Left lung (tissue), 10 donors: ENCODE measurements around the gene SMOC1. TPM values are rescaled to one million over a fixed set of nuclear protein-coding genes. Genes with fewer than 3 reads are reported as not detected.
A peak's percentile ranks its signal among the peaks of the same experiment; 100 is the strongest.

Experiments used
- ATAC-seq: fragments of 200-7000 bp; cut with Tn5 transposase; one replicate; pipeline ENCODE4 v1.9.1; 2020; ENCODE audit warnings: moderate library complexity
- DNase-seq, 4 donors: peaks; one replicate each; pipeline ENCODE4 v3.0.0-alpha.2; 2013 to 2020
- H3K27ac ChIP-seq, 2 donors: fragments of 200-600 bp; sonication (generic) in 1 of 2; one replicate each; pipeline versions ENCODE4 v1.5.0 to v1.8.0; 2020 to 2021
- H3K27me3 ChIP-seq, 2 donors: fragments of 200-600 bp; sonication (generic) in 1 of 2; one replicate each; pipeline versions ENCODE4 v1.5.0 to v1.8.0; 2020 to 2021
- H3K36me3 ChIP-seq, 2 donors: fragments of 200-600 bp; sonication (generic) in 1 of 2; one replicate each; pipeline versions ENCODE4 v1.5.0 to v1.8.0; 2020 to 2021
- H3K4me1 ChIP-seq, 2 donors: fragments of 200-600 bp; one replicate each; pipeline ENCODE4 v1.8.0; 2021
- H3K4me3 ChIP-seq, 2 donors: fragments of 200-600 bp; sonication (generic) in 1 of 2; one replicate each; pipeline versions ENCODE4 v1.5.0 to v1.8.0; 2020 to 2021; ENCODE audit warnings: mild to moderate bottlenecking in 1 of 2
- H3K9me3 ChIP-seq, 2 donors: fragments of 200-600 bp; sonication (generic) in 1 of 2; one replicate each; pipeline versions ENCODE4 v1.5.0 to v1.8.0; 2020 to 2021
- CTCF ChIP-seq, 2 donors: fragments of 200-600 bp; sonication (generic) in 1 of 2; IDR thresholded peaks; one replicate each; pipeline versions ENCODE4 v1.5.0 to v1.8.0; 2021; ENCODE audit warnings: antibody characterized with exemption in 2 of 2
- intact Hi-C, 2 donors: fragments of 100-400 bp; cut with DNase I; formaldehyde crosslinking; loops; one replicate each; pipeline versions ENCODE4 v1.11.2 to v1.14.2; 2022
- polyA plus RNA-seq, 6 donors: library from polyadenylated mRNA; unstranded; fragments of 120-200 nt; gene quantifications; one replicate each; pipeline ENCODE4 v1.2.1, GENCODE V29; 2013; ENCODE audit not compliant: insufficient read length in 6 of 6
- total RNA-seq, 2 donors: library from RNA; stranded (reverse); fragmentation: NEBNext Ultra II Directional; extraction: Animal tissue kit (Norgen Biotek cat#: 25700); gene quantifications; one replicate each; pipeline ENCODE4 v1.2.1, GENCODE V29; 2021
- donor health status: DM: no; HTN: yes; CAD: no.
- donor health status: DM: no; HTN: no; CAD: no.

Gene SMOC1
- total and polyA plus RNA-seq, 8 donors: 0.20 to 2.3 (median 1.4) TPM

- Histone ChIP-seq H3K27me3 (peaks cover 0 to 6% of the 10 kb centered on the region in 2 donors), H3K27ac (no peak overlapping the region), H3K9me3 (no peaks in the 10 kb centered on the region), H3K4me3 (no peak overlapping the region), H3K36me3 (no peaks in the 10 kb centered on the region), H3K4me1 (peaks cover 0 to 11% of the 10 kb centered on the region in 2 donors)
- ATAC-seq (no peak), DNase-seq (no peak)
- intact Hi-C loops: no loop called here
- TF ChIP-seq CTCF (IDR thresholded peaks at IDR 0.05): no peak
Measured at GRCh38 chr14:70014406-70015095, 135.3 kb downstream of the SMOC1 start.

- no peak for TF ChIP-seq CTCF (IDR thresholded peaks at IDR 0.05)
- ATAC-seq: peak; percentile 15
- H3K27ac ChIP-seq: peak overlapping the region in 1 of 2 donors; percentile 53
- intact Hi-C loops: no loop called here
- H3K4me1 ChIP-seq: peaks cover 0 to 19% of the 10 kb centered on the region in 2 donors
- DNase-seq: no peak
- H3K36me3 ChIP-seq: no peaks in the 10 kb centered on the region
- H3K9me3 ChIP-seq: no peaks in the 10 kb centered on the region
- H3K27me3 ChIP-seq: peaks cover 0 to 6% of the 10 kb centered on the region in 2 donors
- no peak overlapping the region for H3K4me3 ChIP-seq
Measured at GRCh38 chr14:70018230-70018629, 139.0 kb downstream of the SMOC1 start.

- H3K9me3 ChIP-seq: no peaks in the 10 kb centered on the region
- H3K36me3 ChIP-seq: no peaks in the 10 kb centered on the region
- DNase-seq (peak in 1 of 4 donors; percentile 58), ATAC-seq (peak; percentile 83)
- TF ChIP-seq CTCF (IDR thresholded peaks at IDR 0.05): no peak
- H3K27ac ChIP-seq: peak overlapping the region in 1 of 2 donors; percentile 53
- H3K4me3 ChIP-seq: peak overlapping the region in 1 of 2 donors; percentile 19
- H3K4me1 ChIP-seq: peaks cover 0 to 19% of the 10 kb centered on the region in 2 donors
- intact Hi-C loops: no loop called here
- peaks cover 0 to 6% of the 10 kb centered on the region in 2 donors for H3K27me3 ChIP-seq
Measured at GRCh38 chr14:70018713-70019211, 139.5 kb downstream of the SMOC1 start.

- no peak for TF ChIP-seq CTCF (IDR thresholded peaks at IDR 0.05)
- Histone ChIP-seq H3K4me1 (peaks cover 0 to 19% of the 10 kb centered on the region in 2 donors), H3K9me3 (no peaks in the 10 kb centered on the region), H3K27me3 (peaks cover 0 to 6% of the 10 kb centered on the region in 2 donors), H3K4me3 (no peak overlapping the region), H3K27ac (peak overlapping the region in 1 of 2 donors; percentile 53), H3K36me3 (no peaks in the 10 kb centered on the region)
- intact Hi-C loops: loop anchor here in 1 of 2 donors (10.0 kb wide), 1 partner anchor 205 kb away; no protein-coding TSS in a partner anchor
- ATAC-seq: no peak
- no peak for DNase-seq
Measured at GRCh38 chr14:70019695-70020094, 140.5 kb downstream of the SMOC1 start.

GRCh38 chr14:70020352-70021170 lies 141.3 kb downstream of the SMOC1 start:
- H3K27ac ChIP-seq: no peak overlapping the region
- peaks cover 0 to 19% of the 10 kb centered on the region in 2 donors for H3K4me1 ChIP-seq
- no peak for ATAC-seq
- TF ChIP-seq CTCF (IDR thresholded peaks at IDR 0.05): no peak
- no peaks in the 10 kb centered on the region for H3K36me3 ChIP-seq
- H3K4me3 ChIP-seq: no peak overlapping the region
- H3K27me3 ChIP-seq: peaks cover 0 to under 1% of the 10 kb centered on the region in 2 donors
- intact Hi-C loops: loop anchor here in 1 of 2 donors (10.0 kb wide), 1 partner anchor 206 kb away; no protein-coding TSS in a partner anchor
- H3K9me3 ChIP-seq: no peaks in the 10 kb centered on the region
- DNase-seq: no peak
